HepG2 (cell line): ENCODE data around the gene SREBF1.

Experiments
- GABPA ChIP-seq, 2 experiments: IDR thresholded peaks; 2 replicates each; pipeline ENCODE4 v1.6.1; 2011 to 2016; ENCODE audit warnings: low read depth in 2 of 2, low read length in 1 of 2, missing biosample characterization in 1 of 2, missing genetic modification characterization in 1 of 2
- GTF3A ChIP-seq: sonication (generic); formaldehyde crosslinking; conservative IDR thresholded peaks from 2 replicates; pipeline ENCODE4 v1.4.0; 2020; ENCODE audit warnings: mild to moderate bottlenecking, missing genetic modification reagents
- HNRNPLL ChIP-seq: fragments of 200-400 bp; formaldehyde crosslinking; IDR thresholded peaks from 2 replicates; pipeline ENCODE4 v1.6.1; 2017; ENCODE audit warnings: mild to moderate bottlenecking, low read depth, low read length; ENCODE audit not compliant: poor library complexity, severe bottlenecking
- U2AF2 ChIP-seq: fragments of 200-400 bp; formaldehyde crosslinking; IDR thresholded peaks from 2 replicates; pipeline ENCODE4 v1.6.1; 2017; ENCODE audit warnings: low read depth, mild to moderate bottlenecking, low read length
- ZFP36 ChIP-seq: fragments of 150-350 bp; IDR thresholded peaks from 2 replicates; pipeline ENCODE4 v1.6.1; 2018; ENCODE audit warnings: borderline replicate concordance, low read length, low read depth; ENCODE audit not compliant: partially characterized antibody
- ZNF546 ChIP-seq: sonication (generic); formaldehyde crosslinking; conservative IDR thresholded peaks from 2 replicates; pipeline ENCODE4 v1.8.1; 2023; ENCODE audit warnings: mild to moderate bottlenecking, missing genetic modification reagents
- ZNF678 ChIP-seq: sonication (generic); formaldehyde crosslinking; IDR thresholded peaks from 2 replicates; pipeline ENCODE4 v1.4.0; 2020; ENCODE audit warnings: mild to moderate bottlenecking, missing genetic modification reagents
- TF ChIP-seq, protein P1 (sequence below): sonication (generic); formaldehyde crosslinking; IDR thresholded peaks from 2 replicates; pipeline ENCODE4 v1.4.0; 2020; ENCODE audit warnings: missing genetic modification reagents
- TF ChIP-seq, protein P2 (sequence below): sonication (generic); formaldehyde crosslinking; IDR thresholded peaks from 2 replicates; pipeline ENCODE4 v1.9.0; 2021; ENCODE audit warnings: mild to moderate bottlenecking, missing genetic modification reagents
- TF ChIP-seq, protein P3 (sequence below): sonication (generic); formaldehyde crosslinking; IDR thresholded peaks from 2 replicates; pipeline ENCODE4 v1.8.1; 2022; ENCODE audit warnings: mild to moderate bottlenecking, missing genetic modification reagents
- TF ChIP-seq, protein P4 (sequence below): sonication (generic); formaldehyde crosslinking; IDR thresholded peaks from 2 replicates; pipeline ENCODE4 v1.4.0; 2020; ENCODE audit warnings: low read depth, mild to moderate bottlenecking, missing genetic modification reagents

DNA sequence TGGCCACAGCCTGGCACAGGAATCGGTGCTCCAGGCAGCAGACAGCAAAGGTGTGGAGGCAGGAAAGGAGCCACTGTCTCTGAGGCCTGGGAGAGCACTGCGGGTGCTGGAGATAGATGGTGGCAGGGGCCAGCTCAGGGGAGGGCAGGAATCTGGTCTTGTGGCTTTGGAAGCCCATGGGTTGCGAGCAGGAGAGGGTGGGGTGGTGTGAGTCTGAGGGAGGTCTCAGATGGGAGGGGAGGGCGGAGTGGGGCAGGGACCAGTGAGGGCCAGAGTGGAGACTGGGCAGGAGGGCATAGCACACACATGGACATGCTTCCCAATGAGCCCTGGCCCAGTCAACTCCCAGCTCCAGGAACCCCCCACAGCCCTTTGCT lies 70.1 kb downstream of the SREBF1 start:
- no peak for TF ChIP-seq ZNF546 (CRISPR knock-in tag)
- TF ChIP-seq, protein P1, sequence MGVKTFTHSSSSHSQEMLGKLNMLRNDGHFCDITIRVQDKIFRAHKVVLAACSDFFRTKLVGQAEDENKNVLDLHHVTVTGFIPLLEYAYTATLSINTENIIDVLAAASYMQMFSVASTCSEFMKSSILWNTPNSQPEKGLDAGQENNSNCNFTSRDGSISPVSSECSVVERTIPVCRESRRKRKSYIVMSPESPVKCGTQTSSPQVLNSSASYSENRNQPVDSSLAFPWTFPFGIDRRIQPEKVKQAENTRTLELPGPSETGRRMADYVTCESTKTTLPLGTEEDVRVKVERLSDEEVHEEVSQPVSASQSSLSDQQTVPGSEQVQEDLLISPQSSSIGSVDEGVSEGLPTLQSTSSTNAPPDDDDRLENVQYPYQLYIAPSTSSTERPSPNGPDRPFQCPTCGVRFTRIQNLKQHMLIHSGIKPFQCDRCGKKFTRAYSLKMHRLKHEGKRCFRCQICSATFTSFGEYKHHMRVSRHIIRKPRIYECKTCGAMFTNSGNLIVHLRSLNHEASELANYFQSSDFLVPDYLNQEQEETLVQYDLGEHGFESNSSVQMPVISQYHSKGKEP (CRISPR knock-in tag), result no peak
- TF ChIP-seq HNRNPLL, result no peak
- TF ChIP-seq, protein P2, sequence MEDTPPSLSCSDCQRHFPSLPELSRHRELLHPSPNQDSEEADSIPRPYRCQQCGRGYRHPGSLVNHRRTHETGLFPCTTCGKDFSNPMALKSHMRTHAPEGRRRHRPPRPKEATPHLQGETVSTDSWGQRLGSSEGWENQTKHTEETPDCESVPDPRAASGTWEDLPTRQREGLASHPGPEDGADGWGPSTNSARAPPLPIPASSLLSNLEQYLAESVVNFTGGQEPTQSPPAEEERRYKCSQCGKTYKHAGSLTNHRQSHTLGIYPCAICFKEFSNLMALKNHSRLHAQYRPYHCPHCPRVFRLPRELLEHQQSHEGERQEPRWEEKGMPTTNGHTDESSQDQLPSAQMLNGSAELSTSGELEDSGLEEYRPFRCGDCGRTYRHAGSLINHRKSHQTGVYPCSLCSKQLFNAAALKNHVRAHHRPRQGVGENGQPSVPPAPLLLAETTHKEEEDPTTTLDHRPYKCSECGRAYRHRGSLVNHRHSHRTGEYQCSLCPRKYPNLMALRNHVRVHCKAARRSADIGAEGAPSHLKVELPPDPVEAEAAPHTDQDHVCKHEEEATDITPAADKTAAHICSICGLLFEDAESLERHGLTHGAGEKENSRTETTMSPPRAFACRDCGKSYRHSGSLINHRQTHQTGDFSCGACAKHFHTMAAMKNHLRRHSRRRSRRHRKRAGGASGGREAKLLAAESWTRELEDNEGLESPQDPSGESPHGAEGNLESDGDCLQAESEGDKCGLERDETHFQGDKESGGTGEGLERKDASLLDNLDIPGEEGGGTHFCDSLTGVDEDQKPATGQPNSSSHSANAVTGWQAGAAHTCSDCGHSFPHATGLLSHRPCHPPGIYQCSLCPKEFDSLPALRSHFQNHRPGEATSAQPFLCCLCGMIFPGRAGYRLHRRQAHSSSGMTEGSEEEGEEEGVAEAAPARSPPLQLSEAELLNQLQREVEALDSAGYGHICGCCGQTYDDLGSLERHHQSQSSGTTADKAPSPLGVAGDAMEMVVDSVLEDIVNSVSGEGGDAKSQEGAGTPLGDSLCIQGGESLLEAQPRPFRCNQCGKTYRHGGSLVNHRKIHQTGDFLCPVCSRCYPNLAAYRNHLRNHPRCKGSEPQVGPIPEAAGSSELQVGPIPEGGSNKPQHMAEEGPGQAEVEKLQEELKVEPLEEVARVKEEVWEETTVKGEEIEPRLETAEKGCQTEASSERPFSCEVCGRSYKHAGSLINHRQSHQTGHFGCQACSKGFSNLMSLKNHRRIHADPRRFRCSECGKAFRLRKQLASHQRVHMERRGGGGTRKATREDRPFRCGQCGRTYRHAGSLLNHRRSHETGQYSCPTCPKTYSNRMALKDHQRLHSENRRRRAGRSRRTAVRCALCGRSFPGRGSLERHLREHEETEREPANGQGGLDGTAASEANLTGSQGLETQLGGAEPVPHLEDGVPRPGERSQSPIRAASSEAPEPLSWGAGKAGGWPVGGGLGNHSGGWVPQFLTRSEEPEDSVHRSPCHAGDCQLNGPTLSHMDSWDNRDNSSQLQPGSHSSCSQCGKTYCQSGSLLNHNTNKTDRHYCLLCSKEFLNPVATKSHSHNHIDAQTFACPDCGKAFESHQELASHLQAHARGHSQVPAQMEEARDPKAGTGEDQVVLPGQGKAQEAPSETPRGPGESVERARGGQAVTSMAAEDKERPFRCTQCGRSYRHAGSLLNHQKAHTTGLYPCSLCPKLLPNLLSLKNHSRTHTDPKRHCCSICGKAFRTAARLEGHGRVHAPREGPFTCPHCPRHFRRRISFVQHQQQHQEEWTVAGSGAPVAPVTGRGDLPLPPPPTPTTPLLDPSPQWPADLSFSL (CRISPR knock-in tag), result no peak
- no peak for TF ChIP-seq ZNF678
- no peak for TF ChIP-seq U2AF2
- TF ChIP-seq, protein P3, sequence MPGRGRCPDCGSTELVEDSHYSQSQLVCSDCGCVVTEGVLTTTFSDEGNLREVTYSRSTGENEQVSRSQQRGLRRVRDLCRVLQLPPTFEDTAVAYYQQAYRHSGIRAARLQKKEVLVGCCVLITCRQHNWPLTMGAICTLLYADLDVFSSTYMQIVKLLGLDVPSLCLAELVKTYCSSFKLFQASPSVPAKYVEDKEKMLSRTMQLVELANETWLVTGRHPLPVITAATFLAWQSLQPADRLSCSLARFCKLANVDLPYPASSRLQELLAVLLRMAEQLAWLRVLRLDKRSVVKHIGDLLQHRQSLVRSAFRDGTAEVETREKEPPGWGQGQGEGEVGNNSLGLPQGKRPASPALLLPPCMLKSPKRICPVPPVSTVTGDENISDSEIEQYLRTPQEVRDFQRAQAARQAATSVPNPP (CRISPR knock-in tag), result no peak
- TF ChIP-seq, protein P4, sequence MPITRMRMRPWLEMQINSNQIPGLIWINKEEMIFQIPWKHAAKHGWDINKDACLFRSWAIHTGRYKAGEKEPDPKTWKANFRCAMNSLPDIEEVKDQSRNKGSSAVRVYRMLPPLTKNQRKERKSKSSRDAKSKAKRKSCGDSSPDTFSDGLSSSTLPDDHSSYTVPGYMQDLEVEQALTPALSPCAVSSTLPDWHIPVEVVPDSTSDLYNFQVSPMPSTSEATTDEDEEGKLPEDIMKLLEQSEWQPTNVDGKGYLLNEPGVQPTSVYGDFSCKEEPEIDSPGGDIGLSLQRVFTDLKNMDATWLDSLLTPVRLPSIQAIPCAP, result no peak
- TF ChIP-seq ZFP36, result no peak
- TF ChIP-seq GTF3A, result no peak
- TF ChIP-seq GABPA (IDR thresholded peaks at IDR 0.05; ENCODE audit: low read depth, low read length), result no peak
- TF ChIP-seq GABPA (CRISPR knock-in tag; IDR thresholded peaks at IDR 0.05; ENCODE audit: low read depth), result no peak
